ENCODE data around the gene MYO3B.

- TF ChIP-seq CTCF (IDR thresholded peaks at IDR 0.05) (no peak), POLR2A (IDR thresholded peaks at IDR 0.05) (no peak), POLR2AphosphoS5 (IDR thresholded peaks at IDR 0.05) (no peak)
These were observed 400.7 kb downstream of the MYO3B start for GRCh38 chr2:170578606-170579005.

Data from prostate gland (tissue), 2 donors.